Measurements from ENCODE around the gene PDHB.
"Not testable (repeated sequence)": the region's sequence is repeated elsewhere in the genome, so short reads cannot be mapped to it uniquely, and the experiment has no call there.

PDHB gene

GRCh38 chr3:58463942-58464271 is 30.3 kb upstream of the PDHB start:
- no peak for TF ChIP-seq CTCF (IDR thresholded peaks at IDR 0.05; ENCODE audit: low read depth, low read length, missing control alignments)
- DNase-seq (ENCODE audit: extremely low read depth, low read depth): no peak
- no peak overlapping the region for H3K4me3 ChIP-seq (replicated peaks; ENCODE audit: low read depth, low read length)

- peak; percentile 58 for DNase-seq (ENCODE audit: extremely low read depth, low read depth)
- H3K4me3 ChIP-seq (replicated peaks; ENCODE audit: low read depth, low read length): no peak overlapping the region
- TF ChIP-seq CTCF (IDR thresholded peaks at IDR 0.05; ENCODE audit: low read depth, low read length, missing control alignments): peak; percentile 88
Measured at GRCh38 chr3:58463181-58463941, 29.7 kb upstream of the PDHB start.

- H3K4me3 ChIP-seq (replicated peaks; ENCODE audit: low read depth, low read length): no peak overlapping the region
- TF ChIP-seq CTCF (IDR thresholded peaks at IDR 0.05; ENCODE audit: low read depth, low read length, missing control alignments): no peak
- no peak for DNase-seq (ENCODE audit: extremely low read depth, low read depth)
Measured at GRCh38 chr3:58462829-58463180, 29.2 kb upstream of the PDHB start.

- no peak overlapping the region for H3K4me3 ChIP-seq (replicated peaks; ENCODE audit: low read depth, low read length)
- DNase-seq (ENCODE audit: extremely low read depth, low read depth): no peak
- TF ChIP-seq CTCF (IDR thresholded peaks at IDR 0.05; ENCODE audit: low read depth, low read length, missing control alignments): no peak
Measured at GRCh38 chr3:58459160-58459559, 25.5 kb upstream of the PDHB start.

GRCh38 chr3:58452176-58452575 is 18.5 kb upstream of the PDHB start:
- no peak for DNase-seq (ENCODE audit: extremely low read depth, low read depth)
- no peak for TF ChIP-seq CTCF (IDR thresholded peaks at IDR 0.05; ENCODE audit: low read depth, low read length, missing control alignments)
- no peak overlapping the region for H3K4me3 ChIP-seq (replicated peaks; ENCODE audit: low read depth, low read length)

- TF ChIP-seq CTCF (IDR thresholded peaks at IDR 0.05; ENCODE audit: low read depth, low read length, missing control alignments): no peak
- DNase-seq (ENCODE audit: extremely low read depth, low read depth): no peak
- no peak overlapping the region for H3K4me3 ChIP-seq (replicated peaks; ENCODE audit: low read depth, low read length)
Measured at GRCh38 chr3:58441514-58442450, 8.2 kb upstream of the PDHB start.

- not testable (repeated sequence) for DNase-seq (ENCODE audit: extremely low read depth, low read depth); H3K4me3 ChIP-seq (replicated peaks; ENCODE audit: low read depth, low read length)
Measured at GRCh38 chr3:58440996-58441355, 7.3 kb upstream of the PDHB start.

- not testable (repeated sequence) for H3K4me3 ChIP-seq (replicated peaks; ENCODE audit: low read depth, low read length); DNase-seq (ENCODE audit: extremely low read depth, low read depth)
Measured at GRCh38 chr3:58437276-58437675, 3.6 kb upstream of the PDHB start.
